A172 (cell line): ENCODE measurements around the gene SLC5A8. TPM values are rescaled to one million over a fixed set of nuclear protein-coding genes. Genes with fewer than 3 reads are reported as not detected.
"Not testable (repeated sequence)": the region's sequence is repeated elsewhere in the genome, so short reads cannot be mapped to it uniquely, and the experiment has no call there.

Experiments
- DNase-seq: peaks from one replicate; pipeline ENCODE4 v3.0.0-alpha.2; 2015; ENCODE audit warnings: low spot score
- total RNA-seq: library from RNA; depleted of rRNA; stranded (reverse); fragments of >200 nt; shearing (Covaris generic); gene quantifications from 2 replicates; pipeline ENCODE4 v1.2.3, GENCODE V29; 2014; rRNA removed

SLC5A8 gene
- total RNA-seq, 1 experiment from 2014 or later: not detected

GRCh38 chr12:101173197-101173749, 36.8 kb downstream of the SLC5A8 start:
- no peak for DNase-seq

- DNase-seq: no peak
Observed at GRCh38 chr12:101172316-101172715, 37.7 kb downstream of the SLC5A8 start.

- no peak for DNase-seq
Observed at GRCh38 chr12:101168001-101168400, 42.0 kb downstream of the SLC5A8 start.

GRCh38 chr12:101166866-101167265, 43.2 kb downstream of the SLC5A8 start:
- no peak for DNase-seq

- DNase-seq: no peak
Observed at GRCh38 chr12:101165319-101165718, 44.7 kb downstream of the SLC5A8 start.

- not testable (repeated sequence) for DNase-seq
Observed at GRCh38 chr12:101145777-101146431, 64.1 kb downstream of the SLC5A8 start.

- DNase-seq: peak; percentile 32
Observed at GRCh38 chr12:101127521-101128219, 82.4 kb downstream of the SLC5A8 start.

GRCh38 chr12:101117842-101118241, 92.2 kb downstream of the SLC5A8 start:
- no peak for DNase-seq

- DNase-seq: no peak
Observed at GRCh38 chr12:101116911-101117310, 93.1 kb downstream of the SLC5A8 start.

GRCh38 chr12:101115326-101115725, 94.7 kb downstream of the SLC5A8 start:
- DNase-seq: no peak

- DNase-seq: no peak
Observed at GRCh38 chr12:101111441-101111840, 98.6 kb downstream of the SLC5A8 start.

GRCh38 chr12:101110866-101111265, 99.2 kb downstream of the SLC5A8 start:
- no peak for DNase-seq

- no peak for DNase-seq
Observed at GRCh38 chr12:101108130-101108529, 101.9 kb downstream of the SLC5A8 start.

- no peak for DNase-seq
Observed at GRCh38 chr12:101107032-101107763, 102.8 kb downstream of the SLC5A8 start.

Other genes starting within 250 kb of the SLC5A8 start
- 21.7 and 23.2 TPM in 2 replicates for gene UTP20, start 69.9 kb upstream of the SLC5A8 start, total RNA-seq
- gene ARL1, start 197.5 kb upstream of the SLC5A8 start, total RNA-seq: 76.1 and 81.4 TPM in 2 replicates